PC-9 (cell line): ENCODE data around the gene STX1A. TPM values are rescaled to one million over a fixed set of nuclear protein-coding genes. Genes with fewer than 3 reads are reported as not detected.

ENCODE experiments used
- BruUV-seq: library from RNA; stranded (reverse); fragments of 400-500 nt; replicated peaks from 2 replicates; lab custom pipeline; 2021; lab: Mats Ljungman, UMichigan
- CTCF ChIA-PET: fragments of 300-600 bp; sonication (Branson Sonifier 250); formaldehyde crosslinking; loops from one replicate; lab custom pipeline; 2022; ENCODE audit warnings: antibody characterized with exemption; lab: Charles Lee
- POLR2A ChIA-PET: fragments of 300-600 bp; sonication (Branson Sonifier 250); formaldehyde crosslinking; loops from one replicate; lab custom pipeline; 2022; ENCODE audit warnings: antibody characterized with exemption; ENCODE audit not compliant: unreplicated experiment; lab: Charles Lee
- DNase-seq, 2 experiments: peaks; one replicate each; pipeline versions ENCODE4 v3.0.0 to v3.0.0-alpha.2; 2015 to 2022; ENCODE audit warnings: mixed read lengths in 1 of 2
- H2AFZ ChIP-seq: fragments of 200-600 bp; sonication (generic); 2 replicates; pipeline ENCODE4 v1.8.1; 2017; ENCODE audit warnings: antibody characterized with exemption
- H3F3A ChIP-seq: fragments of 200-600 bp; sonication (generic); 2 replicates; pipeline ENCODE4 v1.8.1; 2017; ENCODE audit warnings: antibody characterized with exemption, mild to moderate bottlenecking, low read depth; ENCODE audit not compliant: insufficient read depth
- H3K27ac ChIP-seq: fragments of 200-600 bp; sonication (generic); 2 replicates; pipeline ENCODE4 v1.6.1; 2016; ENCODE audit warnings: mixed run types
- H3K27me3 ChIP-seq: fragments of 200-600 bp; sonication (generic); 2 replicates; pipeline ENCODE4 v1.6.1; 2016; ENCODE audit warnings: low read depth, mixed run types; ENCODE audit not compliant: insufficient read depth
- H3K36me3 ChIP-seq: fragments of 200-600 bp; sonication (generic); 2 replicates; pipeline ENCODE4 v1.6.1; 2016; ENCODE audit warnings: low read depth, mixed run types
- H3K4me1 ChIP-seq: fragments of 200-600 bp; sonication (generic); replicated peaks from 2 replicates; pipeline ENCODE4 v1.6.1; 2016; ENCODE audit warnings: mixed run types; ENCODE audit not compliant: insufficient read depth
- H3K4me2 ChIP-seq: fragments of 200-600 bp; sonication (generic); 2 replicates; pipeline ENCODE4 v1.6.1; 2017; ENCODE audit warnings: mixed run types
- H3K4me3 ChIP-seq: fragments of 200-600 bp; sonication (generic); 2 replicates; pipeline ENCODE4 v1.6.1; 2016; ENCODE audit warnings: mixed run types
- H3K79me2 ChIP-seq: fragments of 200-600 bp; sonication (generic); 2 replicates; pipeline ENCODE4 v1.6.1; 2017; ENCODE audit warnings: low read depth, mixed run types
- H3K9me2 ChIP-seq: fragments of 200-600 bp; sonication (generic); 2 replicates; pipeline ENCODE4 v1.8.1; 2017; ENCODE audit warnings: mild to moderate bottlenecking; ENCODE audit not compliant: insufficient read depth
- H3K9me3 ChIP-seq: fragments of 200-600 bp; sonication (generic); 2 replicates; pipeline ENCODE4 v1.8.1; 2016; ENCODE audit warnings: low read depth; ENCODE audit not compliant: insufficient read depth
- H4K20me1 ChIP-seq: fragments of 200-600 bp; sonication (generic); 2 replicates; pipeline ENCODE4 v1.8.1; 2017; ENCODE audit not compliant: insufficient read depth
- CTCF ChIP-seq: fragments of 200-600 bp; sonication (generic); conservative IDR thresholded peaks from 2 replicates; pipeline ENCODE4 v1.6.1; 2017; ENCODE audit warnings: mixed run types, antibody characterized with exemption, mild to moderate bottlenecking, moderate library complexity
- EZH2 ChIP-seq: fragments of 200-600 bp; sonication (generic); IDR thresholded peaks from 2 replicates; pipeline ENCODE4 v1.8.0; 2017; ENCODE audit warnings: antibody characterized with exemption, low read depth
- intact Hi-C: fragments of 100-400 bp; cut with micrococcal nuclease; formaldehyde crosslinking; loops from one replicate; pipeline ENCODE4 v1.10.0; 2022; ENCODE audit not compliant: unreplicated experiment
- total RNA-seq: library from RNA; stranded (reverse); gene quantifications from 2 replicates; pipeline ENCODE4 v1.2.3, GENCODE V29; 2021

Gene STX1A
- total RNA-seq, 1 experiment from 2014 or later, result 39.1 TPM

GRCh38 chr7:73706126-73707044 is 13.1 kb downstream of the STX1A start:
- peaks cover 34% of the 10 kb centered on the region for H3K4me1 ChIP-seq
- BruUV-seq, result TSS peak; percentile 37
- DNase-seq, result peak; percentile 71 to 86
- peak overlapping the region; percentile 85 for H3K27ac ChIP-seq
- peak overlapping the region; percentile 25; the same call in 1 of the 2 replicates for H3K4me3 ChIP-seq
- CTCF ChIA-PET, result interaction anchor here (0.5 to 1.0 kb wide), 2 partner anchors 105 to 316 kb away, joined by 3 to 5 read pairs; no protein-coding TSS in a partner anchor
- no peaks in the 10 kb centered on the region for H3K9me3 ChIP-seq
- TF ChIP-seq EZH2 (no peak), CTCF (no peak)
- H3K27me3 ChIP-seq, result no peaks in the 10 kb centered on the region
- H3K4me2 ChIP-seq, result peak overlapping the region; percentile 76
- POLR2A ChIA-PET, result interaction anchor here (0.5 to 1.5 kb wide), 8 partner anchors 9 to 184 kb away, joined by 3 to 11 read pairs (median 5); partner anchors contain the start of genes BAZ1B and METTL27
- intact Hi-C loops, result loop anchor here (1.0 kb wide), 2 partner anchors 9 to 23 kb away; partner anchors contain the start of genes BUD23 and DNAJC30
- no peak overlapping the region for H2AFZ ChIP-seq
- peaks cover 25% of the 10 kb centered on the region for H4K20me1 ChIP-seq
- H3K79me2 ChIP-seq, result peaks cover 35% of the 10 kb centered on the region
- H3F3A ChIP-seq, result peaks cover 79% of the 10 kb centered on the region
- peaks cover 27% of the 10 kb centered on the region; the same call in 1 of the 2 replicates for H3K36me3 ChIP-seq
- no peaks in the 10 kb centered on the region for H3K9me2 ChIP-seq

DNA sequence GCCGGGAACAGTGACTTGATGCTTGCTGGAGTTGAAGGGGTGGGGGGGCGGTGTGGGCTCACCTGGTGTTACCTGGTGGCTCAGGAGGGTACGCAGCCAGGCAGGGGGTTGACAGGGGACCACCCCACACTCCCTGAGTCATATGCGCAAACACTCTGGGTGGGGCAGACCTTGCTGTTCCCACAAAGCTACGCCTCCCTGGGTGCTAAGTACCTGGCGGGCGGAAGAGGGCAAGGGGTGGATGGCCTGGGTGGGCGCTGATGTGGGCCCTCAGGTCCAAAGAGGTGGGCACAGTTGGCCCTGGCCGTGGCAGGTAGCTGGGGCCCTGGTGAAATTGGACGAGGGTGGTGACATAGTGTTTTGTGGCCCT is 13.9 kb downstream of the STX1A start:
- CTCF ChIA-PET, result interaction anchor here (0.6 to 0.8 kb wide), 2 partner anchors 15 to 243 kb away, joined by 3 to 33 read pairs; no protein-coding TSS in a partner anchor
- H3F3A ChIP-seq, result peaks cover 81% of the 10 kb centered on the region
- H3K4me3 ChIP-seq, result no peak overlapping the region
- TF ChIP-seq CTCF (no peak), EZH2 (no peak)
- no peaks in the 10 kb centered on the region for H3K27me3 ChIP-seq
- POLR2A ChIA-PET, result no interaction called here
- no peak overlapping the region for H2AFZ ChIP-seq
- peaks cover 27% of the 10 kb centered on the region; the same call in 1 of the 2 replicates for H3K36me3 ChIP-seq
- DNase-seq, result peak; percentile 33 to 46
- no TSS peak for BruUV-seq
- no peaks in the 10 kb centered on the region for H3K9me3 ChIP-seq
- H3K4me1 ChIP-seq, result peaks cover 34% of the 10 kb centered on the region
- H3K9me2 ChIP-seq, result no peaks in the 10 kb centered on the region
- H3K27ac ChIP-seq, result peak overlapping the region; percentile 85
- intact Hi-C loops, result no loop called here
- peak overlapping the region; percentile 76 for H3K4me2 ChIP-seq
- peaks cover 22% of the 10 kb centered on the region for H4K20me1 ChIP-seq
- H3K79me2 ChIP-seq, result peaks cover 27% of the 10 kb centered on the region
